Measurements from ENCODE around the gene STX11. TPM values are rescaled to one million over a fixed set of nuclear protein-coding genes. Genes with fewer than 3 reads are reported as not detected.

Gene STX11
- total and polyA plus RNA-seq, 2 of the 13 experiments (the other 11 are each of a cell fraction or from before 2014, with no cell fraction given) = 0.03 TPM; not detected in 1

DNA sequence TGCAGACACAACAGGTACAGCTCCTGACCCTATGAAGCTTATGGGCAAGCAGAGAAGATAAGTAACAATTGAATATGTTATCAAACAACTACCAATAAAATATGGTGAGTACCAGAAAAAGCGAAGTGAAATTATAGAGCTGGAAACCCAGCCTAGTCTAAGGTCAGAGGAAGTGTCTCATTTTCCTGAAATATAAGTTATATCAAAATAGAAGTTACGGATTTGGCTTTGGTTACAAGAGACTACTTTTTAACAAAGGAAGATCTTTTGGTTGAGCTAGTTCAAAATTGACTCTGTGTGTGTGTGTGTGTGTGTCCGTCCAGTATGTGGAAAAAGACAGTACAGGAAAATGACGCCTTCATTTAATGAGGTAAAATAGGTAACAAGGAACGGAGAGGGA is 8.9 kb downstream of the STX11 start:
- intact Hi-C loops (cut with micrococcal nuclease; ENCODE audit: unreplicated experiment) = no loop called here
- Histone ChIP-seq H3K27me3 (ENCODE audit: control insufficient read depth in 1 of 2, insufficient read depth in 2 of 2, low read length in 2 of 2) (no peaks in the 10 kb centered on the region), H3K4me3 (replicated peaks in 1 of 3; ENCODE audit: insufficient read depth in 1 of 3, low read depth in 2 of 3, low read length in 3 of 3) (no peak overlapping the region), H4K20me1 (ENCODE audit: insufficient read depth, low read length) (no peaks in the 10 kb centered on the region), H3K27ac (ENCODE audit: extremely low read length, insufficient read depth, low read length) (no peak overlapping the region), H3K4me1 (ENCODE audit: insufficient read depth, low read length) (no peaks in the 10 kb centered on the region), H3K9me3 (ENCODE audit: low read length) (no peaks in the 10 kb centered on the region), H3K9ac (ENCODE audit: insufficient read depth, low read depth, low read length) (no peak overlapping the region), H3K36me3 (replicated peaks in 1 of 2; ENCODE audit: control insufficient read depth in 1 of 2, insufficient read depth in 2 of 2, low read length in 2 of 2) (no peaks in the 10 kb centered on the region), H3K79me2 (ENCODE audit: insufficient read depth, low read length) (no peaks in the 10 kb centered on the region), H3K4me2 (ENCODE audit: low read depth, low read length) (no peak overlapping the region), H2AFZ (ENCODE audit: low read length) (no peak overlapping the region)
- BruUV-seq (replicated peaks) = no TSS peak
- TF ChIP-seq SP140L (CRISPR knock-in tag; IDR thresholded peaks at IDR 0.05; ENCODE audit: borderline replicate concordance) = no peak
- TF ChIP-seq, protein P1, sequence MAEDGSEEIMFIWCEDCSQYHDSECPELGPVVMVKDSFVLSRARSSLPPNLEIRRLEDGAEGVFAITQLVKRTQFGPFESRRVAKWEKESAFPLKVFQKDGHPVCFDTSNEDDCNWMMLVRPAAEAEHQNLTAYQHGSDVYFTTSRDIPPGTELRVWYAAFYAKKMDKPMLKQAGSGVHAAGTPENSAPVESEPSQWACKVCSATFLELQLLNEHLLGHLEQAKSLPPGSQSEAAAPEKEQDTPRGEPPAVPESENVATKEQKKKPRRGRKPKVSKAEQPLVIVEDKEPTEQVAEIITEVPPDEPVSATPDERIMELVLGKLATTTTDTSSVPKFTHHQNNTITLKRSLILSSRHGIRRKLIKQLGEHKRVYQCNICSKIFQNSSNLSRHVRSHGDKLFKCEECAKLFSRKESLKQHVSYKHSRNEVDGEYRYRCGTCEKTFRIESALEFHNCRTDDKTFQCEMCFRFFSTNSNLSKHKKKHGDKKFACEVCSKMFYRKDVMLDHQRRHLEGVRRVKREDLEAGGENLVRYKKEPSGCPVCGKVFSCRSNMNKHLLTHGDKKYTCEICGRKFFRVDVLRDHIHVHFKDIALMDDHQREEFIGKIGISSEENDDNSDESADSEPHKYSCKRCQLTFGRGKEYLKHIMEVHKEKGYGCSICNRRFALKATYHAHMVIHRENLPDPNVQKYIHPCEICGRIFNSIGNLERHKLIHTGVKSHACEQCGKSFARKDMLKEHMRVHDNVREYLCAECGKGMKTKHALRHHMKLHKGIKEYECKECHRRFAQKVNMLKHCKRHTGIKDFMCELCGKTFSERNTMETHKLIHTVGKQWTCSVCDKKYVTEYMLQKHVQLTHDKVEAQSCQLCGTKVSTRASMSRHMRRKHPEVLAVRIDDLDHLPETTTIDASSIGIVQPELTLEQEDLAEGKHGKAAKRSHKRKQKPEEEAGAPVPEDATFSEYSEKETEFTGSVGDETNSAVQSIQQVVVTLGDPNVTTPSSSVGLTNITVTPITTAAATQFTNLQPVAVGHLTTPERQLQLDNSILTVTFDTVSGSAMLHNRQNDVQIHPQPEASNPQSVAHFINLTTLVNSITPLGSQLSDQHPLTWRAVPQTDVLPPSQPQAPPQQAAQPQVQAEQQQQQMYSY (CRISPR knock-in tag; IDR thresholded peaks at IDR 0.05) = no peak
- no peak for TF ChIP-seq HOXA3 (CRISPR knock-in tag; IDR thresholded peaks at IDR 0.05)
- no peak for TF ChIP-seq ZNF10 (CRISPR knock-in tag; IDR thresholded peaks at IDR 0.05; ENCODE audit: borderline replicate concordance, low read depth)
- no peak for TF ChIP-seq TAF1 (CRISPR knock-in tag; IDR thresholded peaks at IDR 0.05)
- no peak for TF ChIP-seq CENPX (CRISPR knock-in tag; IDR thresholded peaks at IDR 0.05)
- TF ChIP-seq CHD4 (IDR thresholded peaks at IDR 0.05; ENCODE audit: borderline replicate concordance, low read length) = no peak
- TF ChIP-seq CBX2 (IDR thresholded peaks at IDR 0.05; ENCODE audit: low read depth, low read length) = no peak
- no peak for TF ChIP-seq CBX2 (CRISPR knock-in tag; IDR thresholded peaks at IDR 0.05; ENCODE audit: low read depth)
- no peak for TF ChIP-seq KDM6A (CRISPR knock-in tag; IDR thresholded peaks at IDR 0.05; ENCODE audit: low read depth)
- no peak for TF ChIP-seq ETS1 (CRISPR knock-in tag; IDR thresholded peaks at IDR 0.05)
- TF ChIP-seq, protein P2, sequence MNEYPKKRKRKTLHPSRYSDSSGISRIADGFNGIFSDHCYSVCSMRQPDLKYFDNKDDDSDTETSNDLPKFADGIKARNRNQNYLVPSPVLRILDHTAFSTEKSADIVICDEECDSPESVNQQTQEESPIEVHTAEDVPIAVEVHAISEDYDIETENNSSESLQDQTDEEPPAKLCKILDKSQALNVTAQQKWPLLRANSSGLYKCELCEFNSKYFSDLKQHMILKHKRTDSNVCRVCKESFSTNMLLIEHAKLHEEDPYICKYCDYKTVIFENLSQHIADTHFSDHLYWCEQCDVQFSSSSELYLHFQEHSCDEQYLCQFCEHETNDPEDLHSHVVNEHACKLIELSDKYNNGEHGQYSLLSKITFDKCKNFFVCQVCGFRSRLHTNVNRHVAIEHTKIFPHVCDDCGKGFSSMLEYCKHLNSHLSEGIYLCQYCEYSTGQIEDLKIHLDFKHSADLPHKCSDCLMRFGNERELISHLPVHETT (CRISPR knock-in tag; conservative IDR thresholded peaks at IDR 0.05) = no peak
- TF ChIP-seq, protein P3, sequence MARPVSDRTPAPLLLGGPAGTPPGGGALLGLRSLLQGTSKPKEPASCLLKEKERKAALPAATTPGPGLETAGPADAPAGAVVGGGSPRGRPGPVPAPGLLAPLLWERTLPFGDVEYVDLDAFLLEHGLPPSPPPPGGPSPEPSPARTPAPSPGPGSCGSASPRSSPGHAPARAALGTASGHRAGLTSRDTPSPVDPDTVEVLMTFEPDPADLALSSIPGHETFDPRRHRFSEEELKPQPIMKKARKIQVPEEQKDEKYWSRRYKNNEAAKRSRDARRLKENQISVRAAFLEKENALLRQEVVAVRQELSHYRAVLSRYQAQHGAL (CRISPR knock-in tag; IDR thresholded peaks at IDR 0.05; ENCODE audit: not compliant biosample characterization) = no peak
- TF ChIP-seq NAIF1 (CRISPR knock-in tag; IDR thresholded peaks at IDR 0.05; ENCODE audit: borderline replicate concordance) = no peak
- no peak for TF ChIP-seq HBP1 (CRISPR knock-in tag; IDR thresholded peaks at IDR 0.05; ENCODE audit: low read depth)
- no peak for TF ChIP-seq RFXANK (CRISPR knock-in tag; IDR thresholded peaks at IDR 0.05)
- in situ Hi-C loops (cut with HindIII; ENCODE audit: extremely low pct_ligation_motif_present, low pct_unique_long_range_greater_than_20kb) = no loop called here
- 61% methylated on average over 5 of the region's 5 CpGs for WGBS (ENCODE audit: low lambda C conversion rate)
- no peak for ATAC-seq
- ChIA-PET CTCF (ENCODE audit: low intra/inter-chr PET ratio, low total read pairs) (no interaction called here), POLR2A (no interaction called here)
- no peak for FAIRE-seq
- DNase-seq (ENCODE audit: low spot score) = no peak

Measured in HepG2 (cell line).